Stimulated activated CD8-positive, alpha-beta memory T cell treated with anti-CD3 and anti-CD28 coated beads, Interleukin-7, amount 100 ng/mL, for 48 hours (primary cell): ENCODE results near the gene RNF17.
"Not testable (repeated sequence)": the region's sequence is repeated elsewhere in the genome, so short reads cannot be mapped to it uniquely, and the experiment has no call there.

ENCODE experiments used
- DNase-seq, 2 donors: peaks; one replicate each; pipeline ENCODE4 v3.0.0-alpha.2; 2020; ENCODE audit warnings: low read depth in 1 of 2; ENCODE audit errors: extremely low read depth in 1 of 2

Gene RNF17, protein sequence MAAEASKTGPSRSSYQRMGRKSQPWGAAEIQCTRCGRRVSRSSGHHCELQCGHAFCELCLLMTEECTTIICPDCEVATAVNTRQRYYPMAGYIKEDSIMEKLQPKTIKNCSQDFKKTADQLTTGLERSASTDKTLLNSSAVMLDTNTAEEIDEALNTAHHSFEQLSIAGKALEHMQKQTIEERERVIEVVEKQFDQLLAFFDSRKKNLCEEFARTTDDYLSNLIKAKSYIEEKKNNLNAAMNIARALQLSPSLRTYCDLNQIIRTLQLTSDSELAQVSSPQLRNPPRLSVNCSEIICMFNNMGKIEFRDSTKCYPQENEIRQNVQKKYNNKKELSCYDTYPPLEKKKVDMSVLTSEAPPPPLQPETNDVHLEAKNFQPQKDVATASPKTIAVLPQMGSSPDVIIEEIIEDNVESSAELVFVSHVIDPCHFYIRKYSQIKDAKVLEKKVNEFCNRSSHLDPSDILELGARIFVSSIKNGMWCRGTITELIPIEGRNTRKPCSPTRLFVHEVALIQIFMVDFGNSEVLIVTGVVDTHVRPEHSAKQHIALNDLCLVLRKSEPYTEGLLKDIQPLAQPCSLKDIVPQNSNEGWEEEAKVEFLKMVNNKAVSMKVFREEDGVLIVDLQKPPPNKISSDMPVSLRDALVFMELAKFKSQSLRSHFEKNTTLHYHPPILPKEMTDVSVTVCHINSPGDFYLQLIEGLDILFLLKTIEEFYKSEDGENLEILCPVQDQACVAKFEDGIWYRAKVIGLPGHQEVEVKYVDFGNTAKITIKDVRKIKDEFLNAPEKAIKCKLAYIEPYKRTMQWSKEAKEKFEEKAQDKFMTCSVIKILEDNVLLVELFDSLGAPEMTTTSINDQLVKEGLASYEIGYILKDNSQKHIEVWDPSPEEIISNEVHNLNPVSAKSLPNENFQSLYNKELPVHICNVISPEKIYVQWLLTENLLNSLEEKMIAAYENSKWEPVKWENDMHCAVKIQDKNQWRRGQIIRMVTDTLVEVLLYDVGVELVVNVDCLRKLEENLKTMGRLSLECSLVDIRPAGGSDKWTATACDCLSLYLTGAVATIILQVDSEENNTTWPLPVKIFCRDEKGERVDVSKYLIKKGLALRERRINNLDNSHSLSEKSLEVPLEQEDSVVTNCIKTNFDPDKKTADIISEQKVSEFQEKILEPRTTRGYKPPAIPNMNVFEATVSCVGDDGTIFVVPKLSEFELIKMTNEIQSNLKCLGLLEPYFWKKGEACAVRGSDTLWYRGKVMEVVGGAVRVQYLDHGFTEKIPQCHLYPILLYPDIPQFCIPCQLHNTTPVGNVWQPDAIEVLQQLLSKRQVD (N-terminal part only)

DNA sequence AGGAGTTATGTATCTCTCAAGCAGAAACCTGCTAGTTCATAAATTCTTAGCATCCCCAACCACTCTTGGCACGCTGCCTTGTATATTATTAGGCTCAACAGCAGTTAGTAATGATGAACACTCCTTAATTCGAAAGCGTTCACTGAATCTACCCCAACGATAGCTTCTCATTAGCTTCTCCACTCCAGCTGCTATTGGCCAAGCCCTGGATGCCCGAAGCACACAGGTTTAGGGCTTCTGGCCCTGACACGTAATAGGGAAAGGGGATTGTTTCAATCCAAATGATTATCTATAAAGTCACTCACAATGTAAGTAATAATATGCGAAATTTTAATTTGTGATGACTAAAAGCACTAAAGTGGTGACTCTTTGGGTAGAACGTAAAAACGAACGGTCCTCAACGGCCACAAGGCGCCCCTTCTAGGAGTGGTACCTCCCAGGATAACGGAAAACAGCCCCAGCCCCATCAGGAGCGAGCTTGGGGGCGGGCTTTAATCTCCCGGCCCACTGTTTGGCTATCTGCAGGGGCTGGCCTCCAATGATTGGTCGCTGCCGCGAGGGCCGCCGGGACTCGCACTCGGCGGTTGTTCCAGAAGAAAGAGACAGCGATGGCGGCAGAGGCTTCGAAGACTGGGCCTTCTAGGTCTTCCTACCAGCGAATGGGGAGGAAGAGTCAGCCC, at the start of gene RNF17:
RNF17 (plus strand) TSS at position 574 of the 680 bp plus-strand sequence; CDS start at position 609, 35 bp downstream.
- no peak for DNase-seq

DNA sequence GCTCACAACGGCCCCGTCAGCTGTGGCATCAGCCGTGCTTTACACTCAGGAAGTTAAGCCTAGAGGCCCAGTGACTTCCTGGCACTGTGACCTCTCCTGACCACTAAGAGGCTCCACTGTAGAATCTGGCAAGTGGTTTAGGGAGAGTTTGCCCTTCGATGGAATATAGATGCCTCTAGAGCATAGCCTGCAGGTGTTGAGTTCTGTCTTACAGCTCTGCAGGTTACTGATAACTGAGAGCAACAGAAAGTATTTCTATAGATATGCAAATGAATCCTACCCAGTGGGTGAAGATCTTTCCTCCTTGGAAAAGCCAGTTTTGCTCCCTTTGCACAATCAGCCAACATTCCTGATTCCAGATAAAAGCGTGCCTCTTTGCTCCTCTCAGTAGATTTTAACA, 48.0 kb upstream of the RNF17 start:
- DNase-seq: no peak

- DNase-seq: no peak
Observed at GRCh38 chr13:24716446-24716845, 47.5 kb upstream of the RNF17 start.

DNA sequence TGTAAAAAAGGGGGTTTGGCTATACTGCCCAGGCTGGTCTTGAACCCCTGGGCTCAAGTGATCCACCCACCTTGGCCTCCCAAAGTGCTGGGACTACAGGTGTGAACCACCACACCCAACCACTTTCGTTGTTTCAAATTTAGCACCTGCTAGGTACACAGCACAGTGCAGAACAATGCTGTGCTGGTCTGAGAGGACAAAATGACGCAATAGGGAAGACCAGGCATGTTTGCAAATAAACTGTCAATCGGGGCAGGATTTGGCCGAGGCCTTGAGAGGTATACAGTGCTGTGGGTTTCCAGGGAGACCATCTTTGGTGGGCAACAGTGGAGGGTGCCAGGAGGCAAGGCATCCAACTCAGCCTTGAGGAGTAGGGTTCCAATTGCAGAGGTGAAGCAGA, 46.8 kb upstream of the RNF17 start:
- no peak for DNase-seq

DNA sequence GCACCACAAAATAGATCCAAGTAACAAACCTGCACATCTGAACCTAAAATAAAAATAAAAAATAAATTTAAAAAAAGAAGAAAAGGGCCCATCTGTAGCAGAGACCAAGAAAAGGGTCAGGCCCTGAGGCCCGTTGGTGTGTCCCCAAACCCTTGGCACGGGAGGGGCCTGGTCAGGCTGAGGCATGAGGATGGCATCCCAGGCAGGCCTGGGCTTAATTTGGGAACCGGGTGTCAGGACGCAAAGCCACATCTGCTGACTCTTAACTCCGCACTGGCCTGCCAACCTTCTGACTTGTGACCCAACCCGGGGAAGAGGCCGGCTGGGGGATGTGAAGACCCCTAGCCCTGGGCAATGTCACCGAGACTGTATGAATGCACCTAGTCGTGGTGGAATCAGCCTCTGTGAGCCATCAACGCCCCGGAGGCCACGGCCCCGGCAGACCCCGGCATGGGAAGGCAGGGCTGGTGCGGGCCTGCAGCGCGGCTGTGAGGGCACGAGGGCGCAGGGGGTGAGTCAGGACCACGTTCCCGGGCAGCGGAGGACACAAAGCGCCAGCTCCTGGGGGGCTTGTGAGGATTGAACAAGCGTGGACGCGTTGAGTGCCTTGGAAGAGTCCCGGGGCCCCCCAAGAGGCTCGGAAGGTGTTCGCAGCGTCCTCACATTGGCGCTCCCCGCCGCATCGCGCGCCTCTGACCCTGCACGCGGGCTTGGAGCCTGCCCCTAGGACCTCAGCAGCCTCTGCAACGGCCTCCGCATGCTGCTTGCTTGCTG, 45.6 kb upstream of the RNF17 start:
- no peak for DNase-seq

DNA sequence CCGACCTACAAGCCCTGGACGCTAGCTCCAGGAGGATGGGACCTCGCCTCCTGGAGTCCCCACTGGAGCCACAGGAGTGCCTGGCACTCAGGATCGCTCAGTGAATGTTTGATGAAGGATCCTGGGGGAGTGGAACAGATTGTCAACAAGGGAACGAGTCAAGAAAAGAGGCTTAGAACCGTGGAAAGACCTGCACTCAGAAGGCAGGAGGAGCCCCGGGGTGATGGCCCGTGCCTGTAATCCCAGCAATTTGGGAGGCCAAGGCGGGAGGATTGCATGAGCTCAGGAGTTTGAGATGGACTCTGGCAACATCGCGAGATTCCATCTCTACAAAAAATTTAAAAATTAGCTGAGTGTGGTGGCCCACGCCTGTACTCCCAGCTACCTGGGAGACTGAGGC, 44.8 kb upstream of the RNF17 start:
- no peak for DNase-seq

DNA sequence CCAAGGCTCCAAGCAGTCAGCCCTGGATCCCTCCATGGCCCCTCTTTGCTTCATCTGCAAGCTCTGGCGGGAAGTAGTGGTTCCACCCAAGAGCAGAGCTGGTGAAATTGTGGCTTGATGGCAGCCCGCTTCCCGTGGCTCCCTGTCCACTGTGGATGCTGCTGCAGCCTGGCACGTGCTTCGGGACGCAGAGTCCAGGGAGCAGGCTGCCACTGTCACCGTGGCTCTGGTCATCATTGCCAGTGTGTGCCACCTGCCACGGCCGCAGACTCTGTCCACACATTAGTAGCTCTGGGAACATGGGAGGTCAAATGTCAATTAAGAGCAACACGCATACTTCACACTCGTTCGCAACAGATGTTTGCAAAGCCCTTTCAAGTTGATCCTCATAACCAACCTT, 40.8 kb upstream of the RNF17 start:
- DNase-seq: no peak

DNA sequence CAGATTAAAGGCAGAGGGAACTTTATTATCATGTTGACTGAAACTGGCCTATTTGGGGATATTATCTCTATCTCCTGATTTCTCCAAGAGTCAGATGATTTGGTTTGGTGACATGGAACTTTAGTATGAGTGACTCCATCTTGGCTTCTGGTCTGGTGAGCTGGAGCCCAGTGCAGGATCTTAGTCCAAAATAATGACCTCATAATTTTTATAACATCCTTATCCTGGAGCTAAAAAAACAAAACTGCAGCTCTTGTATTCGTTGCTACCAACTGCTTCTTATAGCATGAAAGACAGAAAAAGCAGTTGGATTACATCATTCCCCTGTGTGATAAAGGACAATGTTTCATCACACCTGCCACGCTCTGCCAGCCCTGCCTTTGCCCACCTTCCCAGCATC, 39.3 kb upstream of the RNF17 start:
- no peak for DNase-seq

DNA sequence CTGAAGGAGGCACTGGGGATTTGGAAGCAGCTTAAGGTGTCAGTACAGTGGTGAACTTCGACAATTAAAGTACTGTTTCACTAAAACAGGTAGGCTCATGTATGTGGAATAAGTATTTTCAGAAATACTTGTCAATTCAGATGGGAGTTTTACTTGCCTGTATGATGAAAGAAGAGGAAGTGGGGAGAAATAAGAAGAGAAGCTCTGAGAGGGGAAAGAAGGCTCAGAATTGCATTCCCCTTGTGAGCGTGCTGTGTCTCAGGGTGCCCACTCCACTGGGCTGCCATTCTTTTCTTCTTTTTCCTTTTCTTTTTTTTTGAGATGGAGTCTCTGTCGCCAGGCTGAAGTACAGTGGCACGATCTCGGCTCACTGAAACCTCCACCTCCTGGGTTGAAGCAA, 38.6 kb upstream of the RNF17 start:
- no peak for DNase-seq

DNA sequence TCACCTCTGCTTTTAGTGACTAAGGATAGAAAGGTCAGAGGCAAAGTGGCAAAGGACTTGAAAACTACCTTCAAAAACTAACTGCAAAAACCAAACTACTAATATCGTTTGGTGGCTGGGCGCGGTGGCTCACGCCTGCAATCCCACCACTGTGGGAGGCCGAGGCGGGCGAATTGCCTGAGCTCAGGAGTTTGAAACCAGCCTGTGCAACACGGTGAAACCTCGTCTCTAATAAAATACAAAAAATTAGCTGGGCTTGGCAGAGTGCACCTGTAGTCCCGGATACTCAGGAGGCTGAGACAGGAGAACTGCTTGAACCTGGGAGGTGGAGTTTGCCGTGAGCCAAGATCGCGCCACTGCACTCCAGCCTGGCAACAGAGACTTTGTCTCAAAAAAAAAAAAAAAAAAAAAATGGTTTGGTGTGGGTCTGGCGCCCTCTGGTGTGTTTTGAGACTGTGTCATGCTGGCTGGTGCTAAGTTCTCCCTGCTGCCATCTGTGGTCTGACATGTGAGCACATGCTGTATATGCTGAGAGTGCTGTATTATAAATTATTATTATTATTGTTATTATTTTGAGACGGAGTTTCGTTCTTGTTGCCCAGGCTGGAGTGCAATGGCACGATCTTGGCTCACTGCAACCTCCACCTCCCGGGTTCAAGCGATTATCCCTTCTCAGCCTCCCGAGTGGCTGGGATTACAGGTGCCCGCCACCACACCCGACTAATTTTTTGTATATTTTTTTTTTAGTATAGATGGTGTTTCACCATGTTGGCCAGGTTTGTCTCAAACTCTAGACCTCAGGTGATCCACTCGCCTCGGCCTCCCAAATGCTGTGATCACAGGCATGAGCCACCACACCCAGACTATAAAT, 36.0 kb upstream of the RNF17 start:
- peak in 1 of 2 donors; percentile 22 for DNase-seq

DNA sequence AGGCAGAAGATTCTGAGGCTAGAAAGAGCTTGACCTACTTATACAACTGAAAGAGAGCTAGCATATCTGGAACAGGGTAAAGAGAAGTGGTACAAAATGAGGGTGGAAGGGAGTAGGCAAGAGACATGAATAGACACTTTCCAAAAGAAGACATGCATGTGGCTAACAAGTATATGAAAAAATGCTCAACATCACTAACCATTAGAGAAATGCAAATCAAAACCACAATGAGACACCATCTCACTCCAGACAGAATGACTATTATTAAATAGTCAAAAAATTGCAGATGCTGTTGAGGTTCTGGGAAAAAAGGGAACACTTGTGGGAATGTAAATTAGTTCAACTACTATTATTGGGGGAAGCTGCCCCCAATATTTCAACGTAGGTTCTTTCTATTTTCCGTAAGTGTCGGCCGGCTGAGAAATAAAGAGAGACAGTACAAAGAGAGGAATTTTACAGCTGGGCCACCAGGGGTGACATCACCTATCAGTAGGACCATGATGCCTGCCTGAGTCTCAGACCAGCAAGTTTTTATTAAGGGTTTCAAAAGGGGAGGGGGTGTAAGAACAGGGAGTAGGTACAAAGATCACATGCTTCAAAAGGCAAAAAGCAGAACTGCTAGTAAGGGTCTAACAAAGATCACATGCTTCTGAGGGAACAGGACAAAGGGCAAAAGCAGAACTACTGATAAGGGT, 32.9 kb upstream of the RNF17 start:
- DNase-seq: not testable (repeated sequence)

GRCh38 chr13:24734950-24735349, 29.0 kb upstream of the RNF17 start:
- no peak for DNase-seq

DNA sequence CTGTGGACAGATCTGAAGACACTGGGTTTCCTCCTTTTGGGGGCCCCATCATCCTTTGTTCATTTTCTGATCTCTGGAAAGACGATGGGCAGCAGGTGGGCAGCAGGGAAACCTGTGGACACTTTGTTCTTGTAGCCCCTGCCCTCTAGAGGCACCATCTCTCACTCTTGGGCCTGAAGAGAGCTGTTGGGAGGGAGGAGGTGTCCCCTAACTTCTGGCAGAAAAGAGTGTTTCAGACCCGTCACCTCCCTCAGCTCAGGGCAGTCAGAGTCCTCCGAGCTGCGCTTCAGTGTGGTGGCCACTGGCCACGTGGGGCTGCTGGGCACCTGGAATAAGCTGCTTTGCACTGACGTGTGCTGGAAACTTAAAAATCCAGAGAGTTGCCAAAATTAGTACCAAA, 26.9 kb upstream of the RNF17 start:
- DNase-seq: no peak

DNA sequence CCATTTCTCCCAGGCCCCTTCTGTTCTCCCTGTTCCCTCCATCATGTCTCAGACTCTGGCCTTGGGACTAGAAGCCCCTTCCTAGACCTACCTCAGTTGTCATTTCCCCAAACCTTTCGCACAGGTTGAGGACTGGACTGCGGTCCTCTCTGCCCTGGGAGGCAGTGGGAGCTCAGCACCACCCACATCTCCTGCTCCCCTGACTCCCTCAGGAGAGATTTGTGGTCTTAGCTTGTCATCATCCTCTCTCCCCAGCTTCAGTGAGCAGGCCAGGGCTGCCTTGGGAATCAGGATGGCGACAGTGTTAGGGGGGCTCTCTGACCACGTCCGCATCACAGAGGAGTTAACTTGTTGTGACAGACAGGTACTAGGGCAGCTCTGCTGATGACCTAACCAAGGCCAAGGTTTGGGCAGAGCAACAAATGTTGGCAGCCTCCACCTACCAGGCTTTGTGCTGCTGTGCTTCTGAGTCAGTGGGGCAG, 25.6 kb upstream of the RNF17 start:
- no peak for DNase-seq

DNA sequence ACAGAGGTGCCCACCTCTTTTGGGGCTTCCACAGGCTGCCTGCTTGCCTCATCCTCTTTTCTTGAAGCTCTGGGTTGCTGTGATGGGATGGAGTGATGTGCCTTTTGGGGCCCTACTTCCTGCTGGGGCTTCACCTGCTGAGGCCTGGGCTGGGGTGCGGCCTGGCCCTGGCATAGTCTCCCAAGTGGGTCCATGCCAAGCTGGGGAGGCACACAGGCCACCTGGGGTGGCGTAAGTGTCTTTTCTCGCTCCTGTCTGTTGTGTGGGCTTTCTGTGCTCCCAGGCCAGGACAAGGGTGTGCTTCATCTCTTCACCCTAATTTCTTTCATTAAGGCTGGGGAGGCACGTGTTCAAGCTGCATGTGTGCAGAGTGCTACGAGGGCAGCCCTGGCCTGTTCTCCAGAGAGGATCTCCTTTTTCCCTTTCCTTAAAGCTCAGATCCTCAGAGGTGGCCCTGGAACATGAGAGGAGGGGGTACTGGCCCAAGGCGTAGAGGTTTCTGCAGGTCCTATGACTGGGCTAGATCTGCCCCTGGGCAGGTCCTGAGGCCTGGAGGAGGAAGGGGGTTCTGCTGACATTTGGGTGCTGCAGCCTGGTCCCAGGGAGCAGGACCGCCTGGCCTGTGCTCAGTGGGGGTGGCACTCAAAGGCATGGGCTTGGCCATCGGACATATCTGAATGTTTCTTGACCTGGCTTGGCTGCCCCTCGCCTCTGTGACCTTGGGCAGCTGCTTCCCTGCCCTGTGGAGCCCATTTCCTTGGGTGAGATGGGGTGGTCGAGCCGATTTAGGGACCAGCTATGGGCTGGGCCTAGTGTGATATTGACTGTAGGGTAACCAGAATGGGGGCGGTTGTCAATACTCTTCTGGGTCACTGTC, 23.7 kb upstream of the RNF17 start:
- no peak for DNase-seq

DNA sequence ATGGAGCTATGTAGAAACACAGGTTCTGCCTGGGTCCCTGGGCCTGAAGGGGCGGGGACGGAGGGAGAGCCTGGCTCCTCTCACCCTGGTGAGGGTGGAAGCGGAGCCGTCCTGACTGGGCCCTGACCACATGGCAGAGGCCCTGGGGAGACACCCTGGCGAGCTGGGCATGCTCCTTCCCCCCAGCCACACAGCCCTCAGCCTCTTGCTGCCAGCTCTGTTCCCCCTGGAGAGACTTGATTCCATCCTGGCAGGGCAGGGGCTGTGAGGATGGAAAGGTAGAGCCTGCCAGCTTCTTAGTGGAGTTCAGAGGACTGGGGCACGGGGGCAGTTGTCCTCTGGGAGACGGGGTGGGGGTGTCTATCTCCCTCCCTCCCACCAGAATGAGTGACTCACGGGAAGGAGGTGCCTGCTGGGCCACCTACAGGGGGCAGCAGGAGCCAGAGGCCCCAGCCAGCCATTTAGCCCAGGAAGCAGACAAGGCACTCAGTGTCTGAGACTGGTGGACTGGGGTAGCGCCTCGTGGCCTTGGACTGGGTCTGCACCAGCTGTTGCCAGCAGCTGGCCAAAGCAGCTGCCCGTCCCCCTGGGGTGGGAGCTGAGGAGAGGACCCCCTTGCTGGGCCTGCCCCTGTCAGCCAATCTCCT, 22.8 kb upstream of the RNF17 start:
- DNase-seq: no peak

GRCh38 chr13:24741791-24742190, 22.2 kb upstream of the RNF17 start:
- DNase-seq: no peak
